HPDE6-E6E7 (cell line): Measurements from ENCODE around the gene KIRREL3.

Experiments used
- DNase-seq: peaks from one replicate; pipeline ENCODE4 v3.0.0; 2011; ENCODE audit warnings: missing footprints; ENCODE audit errors: extremely low spot score

KIRREL3 gene

GRCh38 chr11:126420698-126421256, 579.8 kb downstream of the KIRREL3 start:
- DNase-seq = no peak

- DNase-seq = no peak
These were observed 580.5 kb downstream of the KIRREL3 start for GRCh38 chr11:126419801-126420697.

DNA sequence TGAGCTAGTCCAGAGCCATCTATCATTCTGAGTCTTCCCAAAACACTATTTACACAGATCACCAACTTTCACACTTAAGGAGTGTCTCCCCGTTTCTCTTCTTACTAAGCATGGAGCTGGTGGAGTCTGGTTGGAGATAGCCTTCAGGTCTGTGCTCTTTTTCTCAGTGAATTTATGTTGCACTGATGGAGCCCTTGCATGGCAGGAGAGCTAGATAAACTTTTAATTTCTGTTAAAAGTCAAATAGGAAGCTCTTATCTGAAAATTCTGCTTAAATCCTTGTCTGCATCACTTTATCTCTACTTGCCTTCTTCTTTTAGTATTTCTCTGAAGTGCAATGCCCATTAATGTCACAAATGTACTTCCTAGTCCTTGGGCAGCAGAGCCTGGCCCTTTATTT, 581.7 kb downstream of the KIRREL3 start:
- DNase-seq = no peak

GRCh38 chr11:126417091-126417862, 583.3 kb downstream of the KIRREL3 start:
- no peak for DNase-seq

GRCh38 chr11:126416542-126417090, 584.0 kb downstream of the KIRREL3 start:
- peak; percentile 89 for DNase-seq

GRCh38 chr11:126415669-126416420, 584.7 kb downstream of the KIRREL3 start:
- DNase-seq = no peak

- DNase-seq = no peak
These were observed 585.4 kb downstream of the KIRREL3 start for GRCh38 chr11:126415128-126415527.

- DNase-seq = no peak
These were observed 586.0 kb downstream of the KIRREL3 start for GRCh38 chr11:126414615-126415014.

- DNase-seq = no peak
These were observed 586.6 kb downstream of the KIRREL3 start for GRCh38 chr11:126413843-126414405.

GRCh38 chr11:126413426-126413825, 587.1 kb downstream of the KIRREL3 start:
- no peak for DNase-seq

DNA sequence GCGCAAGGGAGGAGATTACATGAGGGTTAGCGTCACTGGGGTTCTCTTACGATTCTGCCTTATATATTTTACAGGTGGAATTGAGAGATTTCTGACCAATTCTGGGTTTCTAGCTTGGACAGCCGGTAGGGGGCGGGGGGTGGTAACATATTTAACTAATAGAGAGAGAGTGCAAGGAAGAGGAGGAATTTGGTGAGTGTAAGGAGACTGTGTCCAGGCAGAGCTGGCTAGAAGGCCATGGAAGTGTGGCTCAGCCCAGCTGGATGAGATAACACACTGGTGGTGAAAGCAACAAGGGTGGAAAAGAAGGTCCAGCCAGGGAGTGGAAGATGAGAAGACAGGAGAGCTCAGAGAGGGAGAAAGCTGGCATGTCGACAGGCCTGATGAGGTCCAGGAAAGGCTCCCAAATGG, 588.6 kb downstream of the KIRREL3 start:
- DNase-seq = no peak

DNA sequence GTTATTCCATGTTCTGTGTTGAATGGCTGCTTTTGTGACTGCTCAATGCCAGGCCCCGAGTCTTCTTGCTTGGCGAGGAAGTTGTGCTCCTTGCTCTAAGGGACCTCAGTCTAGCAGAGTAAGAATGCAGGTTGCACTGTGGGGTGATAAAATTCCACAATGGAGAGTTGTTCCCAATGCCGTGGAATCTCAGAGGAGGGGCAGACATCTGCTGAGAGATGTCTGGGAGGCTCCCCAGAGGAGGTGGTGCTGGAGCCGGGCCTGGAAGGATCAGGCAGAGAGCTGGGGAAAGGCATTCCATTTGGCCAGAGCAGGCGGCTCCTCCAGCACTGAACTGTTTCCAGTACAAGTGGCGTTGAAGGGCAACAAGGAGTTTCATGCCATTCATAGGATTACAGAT, 589.9 kb downstream of the KIRREL3 start:
- DNase-seq = no peak

DNA sequence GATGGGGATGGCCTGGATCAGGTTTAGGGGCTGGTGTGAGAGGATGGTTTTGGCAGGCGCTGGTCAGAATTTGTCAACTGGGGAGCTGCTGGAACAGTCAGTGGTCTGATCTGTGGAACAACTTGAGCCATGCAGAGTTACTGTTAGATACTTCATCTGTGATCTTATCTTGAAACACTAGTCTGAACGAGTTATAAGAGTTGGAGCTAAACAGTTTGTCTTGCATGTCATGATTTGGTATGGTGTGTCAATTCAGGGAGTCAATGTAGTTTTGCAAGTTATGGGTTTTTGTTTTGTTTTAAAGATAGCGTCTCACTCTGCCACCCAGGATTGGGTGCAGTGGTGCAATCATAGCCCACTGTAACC, 591.0 kb downstream of the KIRREL3 start:
- DNase-seq = no peak

- no peak for DNase-seq
These were observed 591.5 kb downstream of the KIRREL3 start for GRCh38 chr11:126408901-126409619.

DNA sequence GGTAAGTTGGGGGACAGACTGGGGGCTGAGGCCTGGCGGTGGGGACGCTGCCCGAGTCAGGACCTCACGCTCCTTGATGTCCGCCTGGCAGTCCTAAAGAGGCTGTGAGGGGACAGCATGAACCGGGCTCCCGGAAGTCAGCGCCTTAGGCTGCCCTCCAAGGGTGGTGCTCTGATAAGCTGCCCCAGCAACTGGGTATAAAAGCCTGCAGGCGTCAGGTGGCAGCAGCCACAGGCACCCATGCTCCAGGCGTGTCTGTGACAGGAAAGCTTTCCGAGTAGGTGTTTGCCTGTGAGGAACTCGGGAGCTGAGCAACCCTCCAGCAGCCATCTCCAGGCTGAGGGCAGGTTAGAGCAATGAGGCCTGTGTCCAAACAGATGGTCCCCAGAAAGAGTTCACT, 592.1 kb downstream of the KIRREL3 start:
- DNase-seq = no peak

- no peak for DNase-seq
These were observed 592.8 kb downstream of the KIRREL3 start for GRCh38 chr11:126407682-126408288.

- no peak for DNase-seq
These were observed 593.5 kb downstream of the KIRREL3 start for GRCh38 chr11:126407101-126407521.

DNA sequence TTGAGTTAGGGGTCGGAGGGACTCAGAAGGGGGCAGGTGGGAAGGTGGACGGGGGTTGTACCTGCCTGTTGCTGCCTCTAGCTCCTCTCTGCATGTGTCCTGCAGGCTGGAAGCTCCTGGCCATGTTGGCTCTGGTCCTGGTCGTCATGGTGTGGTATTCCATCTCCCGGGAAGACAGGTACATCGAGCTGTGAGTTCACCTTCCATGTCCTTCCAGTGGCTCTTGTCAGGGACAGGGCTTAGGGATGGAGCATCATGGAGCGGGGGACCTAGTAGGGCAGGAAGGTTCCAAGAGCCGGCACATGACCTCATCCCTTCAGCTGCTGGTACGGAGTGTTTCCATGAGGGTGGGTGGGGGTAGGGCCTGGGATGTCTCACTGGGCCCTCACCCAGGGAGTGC, 594.2 kb downstream of the KIRREL3 start:
- no peak for DNase-seq

DNA sequence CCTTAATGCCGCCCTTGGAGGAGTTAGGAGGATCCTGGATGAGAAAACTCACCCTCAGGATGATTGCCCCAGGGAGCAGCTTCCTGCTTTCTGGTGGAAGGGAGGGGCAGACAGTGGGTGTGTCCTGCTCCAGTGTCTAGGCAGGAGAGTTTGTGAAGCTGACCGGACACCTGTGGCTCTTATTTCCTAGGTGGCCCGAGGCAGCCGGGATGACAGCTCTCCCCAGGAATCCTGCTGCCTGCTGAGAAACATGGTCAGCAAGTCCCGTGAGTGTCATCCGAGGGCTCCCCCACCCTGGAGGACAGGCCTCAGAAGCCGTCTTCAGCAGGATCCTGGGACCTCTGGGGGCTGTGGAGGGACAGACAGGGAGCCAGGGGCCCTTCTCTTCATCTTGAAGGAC, 594.7 kb downstream of the KIRREL3 start:
- DNase-seq = peak; percentile 77

GRCh38 chr11:126405374-126405773, 595.2 kb downstream of the KIRREL3 start:
- DNase-seq = peak; percentile 53
